Activated CD8-positive, alpha-beta memory T cell treated with anti-CD3 and anti-CD28 coated beads, Interleukin-2, amount 50 U/mL, for 1 hour (primary cell): Measurements from ENCODE around the gene CSF2RB.
"Not testable (repeated sequence)": the region's sequence is repeated elsewhere in the genome, so short reads cannot be mapped to it uniquely, and the experiment has no call there.

Experiments
- DNase-seq: peaks from one replicate; pipeline ENCODE4 v3.0.0-alpha.2; 2020; ENCODE audit errors: extremely low read depth

CSF2RB gene

DNA sequence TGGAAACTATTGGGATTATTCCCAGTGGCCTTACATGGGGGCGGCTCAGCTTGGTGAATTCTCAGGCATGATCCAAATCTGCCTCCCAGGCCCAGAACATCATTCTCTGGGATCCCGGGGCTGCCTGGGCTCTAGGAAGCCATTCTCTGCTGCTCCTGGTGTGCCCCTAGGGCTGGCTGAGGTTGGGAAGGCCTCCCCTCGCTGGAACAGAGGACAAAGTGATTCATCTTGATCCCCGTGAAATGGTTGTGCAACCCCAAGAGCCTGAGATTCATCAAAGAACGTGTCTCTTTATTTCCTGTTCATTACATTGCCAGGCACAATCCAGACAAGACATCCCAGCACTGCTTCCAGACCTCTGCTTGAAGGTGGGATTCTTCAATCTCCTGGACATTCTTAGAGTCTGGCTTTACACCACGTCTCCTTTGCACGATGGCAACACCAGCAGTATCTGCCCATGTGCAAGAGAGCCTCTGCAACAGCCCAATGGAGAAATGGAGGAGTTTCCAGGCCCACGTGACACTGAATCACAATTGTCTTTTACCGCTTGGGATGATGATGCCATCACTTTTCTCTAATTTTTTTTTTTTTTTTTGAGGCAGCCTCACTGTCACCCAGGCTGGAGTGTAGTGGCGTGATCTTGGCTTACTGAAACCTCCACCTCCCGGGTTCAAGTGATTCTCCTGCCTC lies 53.6 kb downstream of the CSF2RB start:
- DNase-seq: no peak

GRCh38 chr22:36968249-36968964 lies 55.0 kb downstream of the CSF2RB start:
- no peak for DNase-seq

DNA sequence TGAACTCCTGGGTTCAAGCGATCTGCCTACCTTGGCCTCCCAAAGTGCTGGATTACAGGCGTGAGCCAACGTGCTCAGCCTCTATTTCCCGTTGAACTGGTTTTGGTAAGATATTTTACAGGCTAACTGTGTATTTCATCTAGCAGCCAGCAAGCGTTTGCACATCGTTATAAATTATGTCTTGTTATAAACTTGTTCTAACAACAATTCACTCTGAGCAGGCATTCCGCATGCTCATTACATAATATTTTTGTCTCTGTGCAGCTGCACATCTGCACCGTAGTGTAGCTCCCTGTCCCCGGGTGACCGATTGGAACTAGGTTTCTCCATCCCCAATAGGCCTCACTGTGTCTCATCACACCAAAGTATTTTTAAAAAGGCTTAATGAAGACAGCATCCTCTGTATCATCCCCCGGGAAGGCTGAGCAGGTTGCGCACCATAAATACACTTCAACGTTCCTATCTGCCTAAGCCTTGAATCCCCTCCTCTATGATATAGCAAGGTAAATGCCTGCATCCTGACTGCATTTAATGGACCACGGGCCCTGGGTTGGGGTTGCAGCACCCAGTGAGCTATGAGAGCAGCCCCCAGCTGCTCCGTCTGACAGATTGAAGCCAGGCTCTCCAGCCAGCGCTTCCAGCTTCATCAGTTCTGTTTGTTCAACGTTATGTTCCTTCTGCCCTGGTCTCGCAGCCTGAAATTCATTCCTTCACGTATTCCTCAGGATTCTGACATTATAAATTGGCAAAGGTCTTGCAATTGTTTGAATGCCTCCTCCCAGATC lies 58.1 kb downstream of the CSF2RB start:
- no peak for DNase-seq

- no peak for DNase-seq
Measured at GRCh38 chr22:36976606-36977005, 63.2 kb downstream of the CSF2RB start.

DNA sequence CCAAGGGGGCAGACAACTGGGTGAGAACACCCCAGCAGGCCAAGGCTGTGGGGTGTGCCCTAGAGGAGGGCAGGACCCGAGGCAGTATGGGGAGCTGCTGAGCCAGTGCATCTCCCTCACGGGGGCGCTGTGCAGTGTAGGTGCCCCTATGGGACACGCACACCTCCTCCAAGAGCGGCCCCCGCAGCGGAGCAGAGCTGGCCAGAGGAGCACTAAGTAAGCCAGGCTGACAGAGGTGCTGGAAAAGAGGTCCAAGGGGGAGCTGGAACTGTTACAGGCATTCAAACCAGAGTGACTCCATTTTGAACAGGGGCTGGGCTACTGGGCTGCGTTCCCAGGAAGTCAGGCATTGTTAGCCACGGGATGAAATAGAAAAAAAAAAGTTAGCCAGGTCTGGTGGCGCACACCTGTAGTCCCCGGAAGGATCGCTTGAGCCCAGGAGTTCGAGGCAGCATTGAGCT lies 64.0 kb downstream of the CSF2RB start:
- DNase-seq: peak; percentile 61

DNA sequence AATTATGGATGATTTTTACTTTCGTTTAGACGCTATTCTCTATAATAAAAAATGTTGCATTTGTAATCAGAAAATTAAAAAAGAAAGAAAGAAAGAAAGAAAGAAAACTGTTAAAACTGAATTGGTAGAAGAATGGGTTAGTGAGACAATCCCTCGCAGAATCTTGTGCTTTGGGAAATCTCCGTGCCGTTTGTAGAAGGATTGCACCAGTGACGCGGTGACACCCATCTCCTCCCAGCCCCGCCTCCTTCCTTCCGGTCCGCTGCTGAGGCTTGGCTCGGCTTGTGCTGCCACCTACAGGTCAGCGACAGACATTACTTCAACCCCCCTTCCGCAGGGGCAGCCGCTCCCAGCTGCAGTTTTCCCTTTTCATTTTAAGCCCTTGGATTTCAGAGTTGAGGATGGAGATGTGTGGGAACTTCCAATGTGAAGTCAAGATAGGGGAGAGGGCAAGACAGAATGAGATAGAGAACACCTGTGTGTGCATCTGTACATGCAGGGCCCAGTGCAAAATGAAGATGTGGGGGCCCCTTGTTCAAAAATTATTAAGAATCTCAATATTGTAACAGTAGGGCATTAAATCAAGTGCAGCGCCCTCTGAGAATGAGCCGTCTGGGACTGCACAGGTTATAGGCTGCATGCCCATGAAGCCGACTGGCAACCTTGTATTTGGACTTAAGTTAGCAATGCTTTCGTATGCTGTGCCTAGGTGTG lies 64.7 kb downstream of the CSF2RB start:
- DNase-seq: peak; percentile 82

DNA sequence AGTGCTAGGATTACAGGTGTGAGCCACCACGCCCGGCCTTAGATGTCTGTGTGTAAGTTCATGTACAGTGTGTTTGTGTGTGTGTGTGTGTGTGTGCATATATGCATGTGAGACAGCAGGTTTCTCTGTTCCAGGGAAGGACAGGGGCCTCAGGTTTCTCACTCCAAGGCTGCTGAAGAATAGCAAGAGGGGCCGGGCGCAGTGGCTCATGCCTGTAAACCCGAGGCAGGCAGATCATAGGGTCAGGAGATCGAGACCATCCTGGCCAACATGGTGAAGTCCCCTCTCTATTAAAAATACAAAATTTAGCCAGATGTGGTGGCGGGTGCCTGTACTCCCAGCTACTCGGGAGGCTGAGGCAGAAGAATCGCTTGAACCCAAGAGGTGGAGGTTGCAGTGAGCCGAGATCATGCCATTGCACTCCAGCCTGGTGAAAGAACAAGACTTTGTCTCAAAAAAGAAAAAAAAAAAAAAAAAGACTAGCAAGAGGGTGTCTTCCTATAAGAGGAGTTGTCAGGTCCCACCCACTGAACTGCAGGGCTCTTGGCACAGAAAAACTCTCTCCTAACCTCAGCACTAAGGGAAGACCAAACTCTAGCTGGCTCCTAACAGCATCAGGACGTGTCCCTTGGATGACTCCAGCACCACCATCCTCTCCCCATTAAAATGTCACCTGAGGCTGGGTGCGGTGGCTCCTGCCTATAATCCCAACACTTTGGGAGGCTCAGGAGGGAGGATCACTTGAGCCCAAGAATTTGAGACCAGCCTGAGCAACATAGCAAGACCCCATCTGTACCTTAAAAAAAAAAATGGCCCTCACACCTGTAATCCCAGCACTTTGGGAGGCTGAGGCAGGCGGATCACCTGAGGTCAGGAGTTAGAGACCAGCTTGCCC lies 65.8 kb downstream of the CSF2RB start:
- no peak for DNase-seq

DNA sequence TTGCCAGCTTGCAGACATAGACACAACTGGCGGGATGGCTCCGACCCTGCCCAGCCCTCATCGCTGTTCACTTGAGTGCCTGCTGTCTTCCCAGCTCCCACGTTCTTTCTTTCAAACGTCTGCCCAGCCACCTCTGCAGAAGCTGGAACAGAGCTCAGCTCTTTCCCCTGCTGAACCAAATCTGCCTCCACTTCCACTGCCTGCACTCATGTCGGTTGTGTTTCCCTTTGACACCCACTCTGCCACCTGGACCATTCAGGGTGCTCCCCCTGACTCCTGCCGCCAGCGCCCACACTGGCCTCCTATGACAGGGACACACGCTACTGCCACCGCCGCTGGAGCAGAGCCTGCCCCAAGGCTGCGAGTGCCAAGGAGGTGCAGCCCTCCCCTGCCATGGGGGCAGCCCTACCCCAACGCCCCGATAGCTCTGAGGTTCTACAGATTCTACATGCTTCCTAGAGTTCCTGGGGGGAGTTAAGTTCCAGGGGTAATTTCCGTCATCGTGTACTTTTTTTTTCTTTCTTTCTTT lies 67.9 kb downstream of the CSF2RB start:
- DNase-seq: no peak

GRCh38 chr22:36982136-36982535 lies 68.7 kb downstream of the CSF2RB start:
- DNase-seq: no peak

- no peak for DNase-seq
Measured at GRCh38 chr22:36985211-36985889, 71.9 kb downstream of the CSF2RB start.

DNA sequence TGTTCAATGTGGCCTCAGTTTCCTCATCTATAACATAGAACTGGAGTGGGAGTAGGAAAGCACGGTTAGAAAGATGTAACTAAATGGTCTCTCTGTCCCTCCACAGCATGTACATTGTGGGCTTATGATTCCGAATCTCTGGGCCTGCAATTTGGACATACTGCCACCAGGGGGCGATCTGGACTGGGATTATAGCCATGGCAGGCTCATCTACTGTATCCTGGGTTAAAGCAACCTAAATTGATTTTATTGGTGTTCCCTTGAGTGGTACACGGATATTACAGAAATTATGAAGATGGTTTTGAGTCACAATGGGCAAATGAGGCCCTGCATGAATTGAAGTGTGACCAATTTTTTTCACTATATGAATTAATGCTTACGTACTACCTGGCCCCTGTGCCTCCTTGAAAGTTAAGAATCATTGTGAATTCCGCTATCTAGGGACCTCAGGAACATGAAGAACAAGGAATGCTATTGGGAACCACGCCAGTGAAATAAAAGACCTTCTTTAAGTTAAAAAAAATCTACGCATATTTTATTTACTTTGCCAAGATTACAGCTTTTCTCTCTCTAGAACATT lies 72.9 kb downstream of the CSF2RB start:
- DNase-seq: no peak

- DNase-seq: no peak
Measured at GRCh38 chr22:36988075-36988832, 74.8 kb downstream of the CSF2RB start.

DNA sequence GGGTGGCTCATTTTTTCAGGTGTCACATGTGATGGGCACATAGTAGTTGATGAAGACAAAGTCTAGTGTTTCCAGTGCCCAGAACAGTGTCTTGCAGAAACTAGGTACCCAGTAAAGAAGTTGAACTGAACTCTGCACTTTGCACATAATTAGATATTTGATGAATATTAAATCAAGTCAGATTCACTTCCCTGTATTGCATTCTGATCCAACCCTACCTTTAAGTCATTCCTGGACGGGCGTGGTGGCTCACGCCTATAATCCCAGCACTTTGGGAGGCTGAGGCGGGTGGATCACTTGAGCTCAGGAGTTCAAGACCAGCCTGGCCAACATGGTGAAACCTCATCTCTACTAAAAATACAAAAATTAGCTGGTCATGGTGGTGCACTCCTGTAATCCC lies 75.6 kb downstream of the CSF2RB start:
- not testable (repeated sequence) for DNase-seq
